Neural cell (in vitro differentiated cells): Measurements from ENCODE around the gene DUSP2. TPM values are rescaled to one million over a fixed set of nuclear protein-coding genes. Genes with fewer than 3 reads are reported as not detected.

ENCODE experiments used
- H2AFZ ChIP-seq: fragments of 200-600, 300-800 bp; sonication (generic), shearing (Covaris generic); 2 replicates; pipeline ENCODE4 v1.6.0; 2014; ENCODE audit warnings: low read depth, mild to moderate bottlenecking, antibody characterized with exemption, low read length, moderate library complexity
- H3F3A ChIP-seq: fragments of 200-600 bp; shearing (Covaris generic); 2 replicates; pipeline ENCODE4 v1.6.1; 2016; ENCODE audit warnings: mild to moderate bottlenecking, moderate library complexity, mixed read lengths, antibody characterized with exemption, low read length; ENCODE audit not compliant: insufficient read depth, poor library complexity, severe bottlenecking
- H3K27ac ChIP-seq: fragments of 200-600, 300-800 bp; sonication (generic), shearing (Covaris generic); 2 replicates; pipeline ENCODE4 v1.5.1; 2014; ENCODE audit warnings: mild to moderate bottlenecking, low read length, moderate library complexity
- H3K27me3 ChIP-seq: fragments of 300-800, 200-600 bp; sonication (generic), shearing (Covaris generic); 2 replicates; pipeline ENCODE4 v1.6.0; 2014; ENCODE audit warnings: mild to moderate bottlenecking, low read depth, low read length, moderate library complexity; ENCODE audit not compliant: insufficient read depth
- H3K36me3 ChIP-seq: fragments of 300-800, 200-600 bp; sonication (generic), shearing (Covaris generic); 2 replicates; pipeline ENCODE4 v1.5.1; 2014; ENCODE audit warnings: mild to moderate bottlenecking, antibody characterized with exemption, low read length, moderate library complexity; ENCODE audit not compliant: insufficient read depth
- H3K4me2 ChIP-seq: fragments of 300-800, 200-600 bp; sonication (generic), shearing (Covaris generic); 2 replicates; pipeline ENCODE4 v1.6.0; 2014; ENCODE audit warnings: mild to moderate bottlenecking, low read length
- H3K4me3 ChIP-seq: fragments of 300-800, 200-600 bp; sonication (generic), shearing (Covaris generic); 2 replicates; pipeline ENCODE4 v1.5.1; 2014; ENCODE audit warnings: mild to moderate bottlenecking, low read length, moderate library complexity
- H3K79me2 ChIP-seq: fragments of 200-600 bp; shearing (Covaris generic); replicated peaks from 2 replicates; pipeline ENCODE4 v1.6.0; 2014; ENCODE audit warnings: mild to moderate bottlenecking, low read length, moderate library complexity; ENCODE audit not compliant: insufficient read depth
- H3K9ac ChIP-seq: fragments of 300-800, 200-600 bp; sonication (generic), shearing (Covaris generic); 2 replicates; pipeline ENCODE4 v1.6.1; 2016; ENCODE audit warnings: mild to moderate bottlenecking, low read length, mixed read lengths
- H3K9me2 ChIP-seq: fragments of 200-600 bp; shearing (Covaris generic); 2 replicates; pipeline ENCODE4 v1.6.1; 2016; ENCODE audit warnings: mild to moderate bottlenecking, low read length, mixed read lengths; ENCODE audit not compliant: insufficient read depth
- H3K9me3 ChIP-seq: fragments of 200-600, 300-800 bp; sonication (generic), shearing (Covaris generic); 2 replicates; pipeline ENCODE4 v1.6.1; 2016; ENCODE audit warnings: mild to moderate bottlenecking, mixed run types, low read length, moderate library complexity, mixed read lengths
- H4K20me1 ChIP-seq: fragments of 200-600 bp; shearing (Covaris generic); 2 replicates; pipeline ENCODE4 v1.6.1; 2016; ENCODE audit warnings: mild to moderate bottlenecking, mixed run types; ENCODE audit not compliant: insufficient read depth
- CTCF ChIP-seq: fragments of 450-650 bp; IDR thresholded peaks from 2 replicates; pipeline ENCODE4 v1.5.1; 2014; ENCODE audit warnings: antibody characterized with exemption, mild to moderate bottlenecking, moderate library complexity; ENCODE audit not compliant: poor library complexity, severe bottlenecking
- EP300 ChIP-seq: fragments of 450-650 bp; conservative IDR thresholded peaks from 2 replicates; pipeline ENCODE4 v1.6.1; 2014; ENCODE audit warnings: antibody characterized with exemption, mild to moderate bottlenecking, moderate library complexity; ENCODE audit not compliant: poor library complexity, severe bottlenecking
- EZH2 ChIP-seq: fragments of 200-600, 300-800 bp; shearing (Covaris generic), sonication (generic); IDR thresholded peaks from 2 replicates; pipeline ENCODE4 v1.6.1; 2014; ENCODE audit warnings: antibody characterized with exemption, low read length, borderline replicate concordance, mild to moderate bottlenecking; ENCODE audit not compliant: insufficient read depth, poor library complexity, severe bottlenecking
- MXI1 ChIP-seq: fragments of 450-650 bp; conservative IDR thresholded peaks from 2 replicates; pipeline ENCODE4 v1.6.1; 2014; ENCODE audit warnings: antibody characterized with exemption, mild to moderate bottlenecking; ENCODE audit not compliant: poor library complexity, severe bottlenecking
- POLR2AphosphoS5 ChIP-seq: IDR thresholded peaks from 2 replicates; pipeline ENCODE4 v1.6.1; 2012
- RAD21 ChIP-seq: fragments of 450-650 bp; conservative IDR thresholded peaks from 2 replicates; pipeline ENCODE4 v1.6.1; 2014; ENCODE audit warnings: antibody characterized with exemption, mild to moderate bottlenecking, moderate library complexity
- REST ChIP-seq: IDR thresholded peaks from 2 replicates; pipeline ENCODE4 v1.6.1; 2012; ENCODE audit warnings: borderline replicate concordance
- SMC3 ChIP-seq: fragments of 450-650 bp; conservative IDR thresholded peaks from 2 replicates; pipeline ENCODE4 v1.6.1; 2014; ENCODE audit warnings: antibody characterized with exemption, mild to moderate bottlenecking, moderate library complexity; ENCODE audit not compliant: poor library complexity
- TAF1 ChIP-seq: IDR thresholded peaks from 2 replicates; pipeline ENCODE4 v1.6.1; 2012; ENCODE audit warnings: low read depth
- polyA plus RNA-seq: library from polyadenylated mRNA; depleted of rRNA; stranded (reverse); fragments of >200 nt; gene quantifications from 2 replicates; pipeline ENCODE4 v1.2.3, GENCODE V29; 2014

The DUSP2 gene
- polyA plus RNA-seq, 1 donor from 2014 or later: 2.1 TPM

- Histone ChIP-seq H3K9me2 (no peaks in the 10 kb centered on the region), H3K27me3 (no peaks in the 10 kb centered on the region), H3K36me3 (peaks cover 4% of the 10 kb centered on the region), H3K9me3 (no peaks in the 10 kb centered on the region), H4K20me1 (no peaks in the 10 kb centered on the region), H3K79me2 (no peaks in the 10 kb centered on the region), H3K27ac (no peak overlapping the region), H3F3A (no peaks in the 10 kb centered on the region), H3K4me3 (no peak overlapping the region), H3K9ac (no peak overlapping the region), H3K4me2 (no peak overlapping the region), H2AFZ (no peak overlapping the region)
- TF ChIP-seq REST (no peak), MXI1 (no peak), CTCF (no peak), SMC3 (no peak), RAD21 (no peak), TAF1 (no peak), EP300 (no peak), EZH2 (no peak), POLR2AphosphoS5 (no peak)
Observed at GRCh38 chr2:96188821-96189526, 43.7 kb upstream of the DUSP2 start.

- Histone ChIP-seq H3K9me3 (no peaks in the 10 kb centered on the region), H3K4me2 (no peak overlapping the region), H2AFZ (no peak overlapping the region), H3K27ac (no peak overlapping the region), H3K9me2 (no peaks in the 10 kb centered on the region), H4K20me1 (no peaks in the 10 kb centered on the region), H3K27me3 (no peaks in the 10 kb centered on the region), H3F3A (no peaks in the 10 kb centered on the region), H3K36me3 (peaks cover 4% of the 10 kb centered on the region), H3K4me3 (no peak overlapping the region), H3K9ac (no peak overlapping the region), H3K79me2 (no peaks in the 10 kb centered on the region)
- TF ChIP-seq EZH2: no peak
- no peak for TF ChIP-seq EP300
Observed at GRCh38 chr2:96186562-96186961, 41.3 kb upstream of the DUSP2 start.
